Measurements from ENCODE around the gene PYHIN1.
A peak's percentile ranks its signal among the peaks of the same experiment; 100 is the strongest.

The PYHIN1 gene

DNA sequence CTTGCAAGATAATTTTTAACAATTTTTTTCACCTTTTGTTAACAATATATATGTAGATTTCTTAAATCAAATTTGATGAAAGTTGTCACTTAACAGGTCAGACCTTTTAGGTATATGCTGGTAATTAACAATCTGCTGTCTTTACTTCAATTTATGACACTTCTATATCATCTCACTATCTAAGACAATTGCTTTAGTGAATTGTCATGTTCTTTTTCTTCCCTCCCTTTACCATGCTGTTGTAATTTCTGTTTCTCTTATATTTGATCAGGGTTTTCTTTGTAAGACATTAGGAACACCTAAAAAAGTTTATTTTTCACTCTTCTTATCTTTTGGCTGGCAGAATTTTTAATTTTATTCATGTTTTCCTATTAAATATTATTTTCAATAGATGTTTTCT lies 80.4 kb downstream of the PYHIN1 start:
- no peak for DNase-seq (ENCODE audit: low spot score)
- H3K36me3 Mint-ChIP-seq (ENCODE audit: low read depth): peaks cover 69% of the 10 kb centered on the region
- peaks cover 56% of the 10 kb centered on the region for H3K4me1 Mint-ChIP-seq (ENCODE audit: low read depth)
- H3K27ac Mint-ChIP-seq: peak overlapping the region; percentile 98
- no peaks in the 10 kb centered on the region for H3K9me3 Mint-ChIP-seq
- peak overlapping the region; percentile 93 for H3K4me3 Mint-ChIP-seq
- no peaks in the 10 kb centered on the region for H3K27me3 Mint-ChIP-seq (ENCODE audit: low read depth)

DNA sequence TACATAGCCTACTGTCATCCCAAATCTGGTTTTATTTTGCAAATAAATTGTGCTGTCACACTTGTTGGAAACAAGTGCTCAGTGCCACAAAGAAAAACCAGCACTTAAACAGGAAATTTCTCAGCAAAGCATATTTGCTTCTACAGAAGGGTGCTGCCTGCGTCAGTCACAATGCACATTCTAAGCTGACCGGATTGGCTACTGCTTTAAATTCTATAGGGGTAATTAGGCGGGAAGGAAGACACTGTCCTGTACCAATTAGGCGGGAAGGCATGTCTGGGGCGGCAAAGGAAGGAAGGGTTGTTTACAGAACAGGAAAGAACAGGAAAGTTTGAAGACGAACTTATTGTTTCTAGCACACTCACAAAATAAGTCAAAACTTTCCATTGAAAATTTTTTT lies 81.1 kb downstream of the PYHIN1 start:
- peaks cover 74% of the 10 kb centered on the region for H3K36me3 Mint-ChIP-seq (ENCODE audit: low read depth)
- peak overlapping the region; percentile 98 for H3K27ac Mint-ChIP-seq
- DNase-seq (ENCODE audit: low spot score): peak; percentile 70
- peaks cover 54% of the 10 kb centered on the region for H3K4me1 Mint-ChIP-seq (ENCODE audit: low read depth)
- H3K9me3 Mint-ChIP-seq: no peaks in the 10 kb centered on the region
- H3K4me3 Mint-ChIP-seq: peak overlapping the region; percentile 93
- no peaks in the 10 kb centered on the region for H3K27me3 Mint-ChIP-seq (ENCODE audit: low read depth)

GRCh38 chr1:159014003-159014571 lies 82.7 kb downstream of the PYHIN1 start:
- peaks cover 55% of the 10 kb centered on the region for H3K4me1 Mint-ChIP-seq (ENCODE audit: low read depth)
- H3K4me3 Mint-ChIP-seq: peak overlapping the region; percentile 93
- H3K27ac Mint-ChIP-seq: peak overlapping the region; percentile 98
- no peaks in the 10 kb centered on the region for H3K9me3 Mint-ChIP-seq
- no peak for DNase-seq (ENCODE audit: low spot score)
- H3K27me3 Mint-ChIP-seq (ENCODE audit: low read depth): no peaks in the 10 kb centered on the region
- H3K36me3 Mint-ChIP-seq (ENCODE audit: low read depth): peaks cover 82% of the 10 kb centered on the region

- DNase-seq (ENCODE audit: low spot score): no peak
- H3K27me3 Mint-ChIP-seq (ENCODE audit: low read depth): no peaks in the 10 kb centered on the region
- H3K36me3 Mint-ChIP-seq (ENCODE audit: low read depth): peaks cover 87% of the 10 kb centered on the region
- peak overlapping the region; percentile 98 for H3K27ac Mint-ChIP-seq
- H3K9me3 Mint-ChIP-seq: no peaks in the 10 kb centered on the region
- peak overlapping the region; percentile 93 for H3K4me3 Mint-ChIP-seq
- H3K4me1 Mint-ChIP-seq (ENCODE audit: low read depth): peaks cover 58% of the 10 kb centered on the region
Observed at GRCh38 chr1:159014851-159015250, 83.5 kb downstream of the PYHIN1 start.

DNA sequence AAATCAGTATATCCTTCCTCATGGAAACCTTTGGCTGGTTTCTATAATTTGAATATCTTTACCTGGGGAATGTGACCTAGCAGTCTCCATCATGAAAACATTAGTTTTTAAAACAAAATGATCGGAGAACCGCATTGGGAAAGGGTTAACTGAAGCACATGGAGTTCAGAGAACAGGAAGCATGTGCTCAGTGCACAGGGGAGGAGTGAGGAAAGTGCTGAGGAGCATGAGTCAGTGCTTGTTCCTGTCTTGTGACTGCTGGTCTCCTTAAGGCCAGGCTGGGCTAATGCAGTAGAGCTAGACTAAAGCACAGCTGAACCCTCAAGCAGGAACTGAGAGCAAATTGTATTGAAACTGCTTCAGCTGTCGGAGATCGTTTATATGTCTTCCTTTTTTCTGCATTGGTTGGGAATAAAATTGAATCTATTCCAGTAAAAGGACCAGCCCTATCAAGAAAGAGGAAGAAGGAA lies 84.1 kb downstream of the PYHIN1 start:
- Mint-ChIP-seq H3K27me3 (ENCODE audit: low read depth) (no peaks in the 10 kb centered on the region), H3K4me1 (ENCODE audit: low read depth) (peaks cover 64% of the 10 kb centered on the region), H3K4me3 (peak overlapping the region; percentile 93), H3K27ac (peak overlapping the region; percentile 82), H3K9me3 (no peaks in the 10 kb centered on the region), H3K36me3 (ENCODE audit: low read depth) (peaks cover 87% of the 10 kb centered on the region)
- DNase-seq (ENCODE audit: low spot score): peak; percentile 76

- Mint-ChIP-seq H3K36me3 (ENCODE audit: low read depth) (peaks cover 86% of the 10 kb centered on the region), H3K4me3 (peak overlapping the region; percentile 40), H3K4me1 (ENCODE audit: low read depth) (peaks cover 71% of the 10 kb centered on the region)
Observed at GRCh38 chr1:159023723-159024122, 92.4 kb downstream of the PYHIN1 start.

GRCh38 chr1:159025043-159025442 lies 93.7 kb downstream of the PYHIN1 start:
- Mint-ChIP-seq H3K4me3 (peak overlapping the region; percentile 27), H3K4me1 (ENCODE audit: low read depth) (peaks cover 65% of the 10 kb centered on the region), H3K36me3 (ENCODE audit: low read depth) (peaks cover 85% of the 10 kb centered on the region), H3K27me3 (ENCODE audit: low read depth) (no peaks in the 10 kb centered on the region), H3K9me3 (no peaks in the 10 kb centered on the region), H3K27ac (peak overlapping the region; percentile 51)
- no peak for DNase-seq (ENCODE audit: low spot score)

More at GRCh38 chr1:159023723-159024122, 92.4 kb downstream of the PYHIN1 start:
- no peaks in the 10 kb centered on the region for H3K9me3 Mint-ChIP-seq
- no peak for DNase-seq (ENCODE audit: low spot score)
- no peak overlapping the region for H3K27ac Mint-ChIP-seq
- no peaks in the 10 kb centered on the region for H3K27me3 Mint-ChIP-seq (ENCODE audit: low read depth)

All from T-helper 2 cell treated with Interferon-gamma antibody and Interleukin-4, amounts not matched to agents 5 μg/mL and 100 μg/mL, for 36 hours (primary cell).